ENCODE results near the gene SLCO1B3. TPM values are rescaled to one million over a fixed set of nuclear protein-coding genes. Genes with fewer than 3 reads are reported as not detected.

SLCO1B3 gene
- total RNA-seq, 1 donor from 2014 or later: not detected

- no peak overlapping the region for H3K27ac Mint-ChIP-seq
- no peaks in the 10 kb centered on the region for H3K27me3 Mint-ChIP-seq
- no peaks in the 10 kb centered on the region for H3K36me3 Mint-ChIP-seq (ENCODE audit: low read depth)
- intact Hi-C loops (cut with micrococcal nuclease): no loop called here
- no peak for DNase-seq
- no peak overlapping the region for H3K4me3 Mint-ChIP-seq
- no peaks in the 10 kb centered on the region for H3K9me3 Mint-ChIP-seq
- no peaks in the 10 kb centered on the region for H3K4me1 Mint-ChIP-seq
Observed at GRCh38 chr12:20950248-20950647, 139.7 kb downstream of the SLCO1B3 start.

- Mint-ChIP-seq H3K27me3 (no peaks in the 10 kb centered on the region), H3K9me3 (peaks cover 4% of the 10 kb centered on the region), H3K36me3 (ENCODE audit: low read depth) (no peaks in the 10 kb centered on the region), H3K4me3 (no peak overlapping the region), H3K27ac (no peak overlapping the region), H3K4me1 (no peaks in the 10 kb centered on the region)
- DNase-seq: no peak
- intact Hi-C loops (cut with micrococcal nuclease): no loop called here
Observed at GRCh38 chr12:20963303-20963702, 152.8 kb downstream of the SLCO1B3 start.

- Mint-ChIP-seq H3K4me1 (no peaks in the 10 kb centered on the region), H3K9me3 (peaks cover 4% of the 10 kb centered on the region), H3K27me3 (no peaks in the 10 kb centered on the region), H3K36me3 (ENCODE audit: low read depth) (no peaks in the 10 kb centered on the region), H3K27ac (no peak overlapping the region), H3K4me3 (no peak overlapping the region)
- intact Hi-C loops (cut with micrococcal nuclease): no loop called here
- DNase-seq: no peak
Observed at GRCh38 chr12:20963762-20964161, 153.3 kb downstream of the SLCO1B3 start.

Other genes with a start within 250 kb of the SLCO1B3 start
- not detected in 2 replicates for gene SLCO1C1, start 115.4 kb upstream of the SLCO1B3 start, total RNA-seq

All from activated CD4-positive, alpha-beta T cell treated with anti-CD3 and anti-CD28 coated beads, Interleukin-2, amount 10 ng/mL, durations not matched to agents 24 days and 14 days (primary cell).